OCI-LY7 (cell line): ENCODE data around the gene TAF11L14. TPM values are rescaled to one million over a fixed set of nuclear protein-coding genes. Genes with fewer than 3 reads are reported as not detected.

Source experiments
- BruUV-seq: library from RNA; stranded (reverse); fragments of 400-500 nt; replicated peaks from 2 replicates; lab custom pipeline; 2021; lab: Mats Ljungman, UMichigan
- CTCF ChIA-PET: fragments of 300-600 bp; sonication (Branson Sonifier 250); formaldehyde crosslinking; loops from one replicate; lab custom pipeline; 2022; ENCODE audit warnings: antibody characterized with exemption; ENCODE audit not compliant: unreplicated experiment; lab: Charles Lee
- POLR2A ChIA-PET: fragments of 300-600 bp; sonication (Branson Sonifier 250); formaldehyde crosslinking; loops from one replicate; lab custom pipeline; 2022; ENCODE audit warnings: antibody characterized with exemption; lab: Charles Lee
- DNase-seq: peaks from one replicate; pipeline ENCODE4 v3.0.0-alpha.2; 2015; ENCODE audit warnings: low spot score
- H2AFZ ChIP-seq: fragments of 200-600 bp; sonication (generic), shearing (Covaris generic); 2 replicates; pipeline ENCODE4 v1.6.1; 2014; ENCODE audit warnings: mild to moderate bottlenecking, antibody characterized with exemption, low read length, moderate library complexity
- H3K27ac ChIP-seq: fragments of 200-600 bp; sonication (generic); 2 replicates; pipeline ENCODE4 v1.5.1; 2014; ENCODE audit warnings: mixed run types, low read depth, mild to moderate bottlenecking, moderate library complexity, low read length, inconsistent platforms; ENCODE audit not compliant: poor library complexity, severe bottlenecking
- H3K36me3 ChIP-seq: fragments of 200-600 bp; sonication (generic); 2 replicates; pipeline ENCODE4 v1.6.1; 2014; ENCODE audit warnings: mild to moderate bottlenecking, antibody characterized with exemption, low read length, moderate library complexity, mixed read lengths; ENCODE audit not compliant: insufficient read depth
- H3K4me1 ChIP-seq: fragments of 200-600 bp; sonication (generic); 2 replicates; pipeline ENCODE4 v1.5.1; 2014; ENCODE audit warnings: mild to moderate bottlenecking, low read length; ENCODE audit not compliant: insufficient read depth, poor library complexity, severe bottlenecking
- H3K4me2 ChIP-seq: fragments of 200-600 bp; sonication (generic); 2 replicates; pipeline ENCODE4 v1.6.1; 2014; ENCODE audit warnings: mild to moderate bottlenecking, low read length
- H3K4me3 ChIP-seq: fragments of 200-600 bp; sonication (generic); 2 replicates; pipeline ENCODE4 v1.5.1; 2014; ENCODE audit warnings: mild to moderate bottlenecking, low read depth, low read length; ENCODE audit not compliant: poor library complexity, severe bottlenecking
- H3K79me2 ChIP-seq: fragments of 200-600 bp; sonication (generic); 2 replicates; pipeline ENCODE4 v1.6.1; 2016; ENCODE audit warnings: low read depth, mild to moderate bottlenecking, low read length, moderate library complexity, mixed read lengths; ENCODE audit not compliant: insufficient read depth
- H3K9me2 ChIP-seq: fragments of 200-600 bp; sonication (generic); 2 replicates; pipeline ENCODE4 v1.6.1; 2016; ENCODE audit warnings: mild to moderate bottlenecking, low read length, mixed read lengths; ENCODE audit not compliant: insufficient read depth
- H3K9me3 ChIP-seq: fragments of 200-600 bp; sonication (generic); 2 replicates; pipeline ENCODE4 v1.6.1; 2014; ENCODE audit warnings: mild to moderate bottlenecking, mixed run types, low read length, mixed read lengths
- H4K20me1 ChIP-seq: fragments of 200-600 bp; sonication (generic); 2 replicates; pipeline ENCODE4 v1.6.1; 2014; ENCODE audit warnings: mild to moderate bottlenecking, antibody characterized with exemption, low read length, moderate library complexity, mixed read lengths; ENCODE audit not compliant: insufficient read depth
- CTCF ChIP-seq: fragments of 200-600 bp; sonication (generic); conservative IDR thresholded peaks from 2 replicates; pipeline ENCODE4 v1.5.1; 2014; ENCODE audit warnings: mild to moderate bottlenecking, antibody characterized with exemption, low read length, moderate library complexity, mixed read lengths
- EZH2phosphoT487 ChIP-seq: fragments of 200-600 bp; sonication (generic); IDR thresholded peaks from 2 replicates; pipeline ENCODE4 v1.6.1; 2018; ENCODE audit warnings: low read depth, borderline replicate concordance, mild to moderate bottlenecking, mixed run types, antibody characterized with exemption, low read length, moderate library complexity, mixed read lengths
- intact Hi-C: fragments of 100-400 bp; cut with micrococcal nuclease; formaldehyde crosslinking; loops from one replicate; pipeline ENCODE4 v1.10.0; 2022; ENCODE audit not compliant: unreplicated experiment
- total RNA-seq, 2 experiments: library from RNA; depleted of rRNA in 1 of 2; stranded (reverse); fragments of >200 nt in 1 of 2; shearing (Covaris generic) in 1 of 2; gene quantifications; 2 replicates each; pipeline ENCODE4 v1.2.3, GENCODE V29; 2014 to 2022

Gene TAF11L14
- total RNA-seq, 2 experiments from 2014 or later, result not detected

GRCh38 chr5:17666726-17667235, 32.5 kb downstream of the TAF11L14 start:
- Histone ChIP-seq H3K4me2 (peak overlapping the region; percentile 22; the same call in 1 of the 2 replicates), H3K27ac (peak overlapping the region; percentile 24), H3K36me3 (no peaks in the 10 kb centered on the region), H3K9me2 (no peaks in the 10 kb centered on the region), H3K79me2 (no peaks in the 10 kb centered on the region), H4K20me1 (no peaks in the 10 kb centered on the region), H3K4me1 (peaks cover 22% of the 10 kb centered on the region), H3K4me3 (no peak overlapping the region), H2AFZ (0 out of 2 replicates have a peak overlapping the region, but pooled peaks have one; percentile 5), H3K9me3 (0 out of 2 replicates have a peak, but pooled peaks cover 4% of the 10 kb centered on the region)
- BruUV-seq, result no TSS peak
- TF ChIP-seq CTCF, result no peak
- no peak for TF ChIP-seq EZH2phosphoT487
- peak; percentile 18 for DNase-seq
- ChIA-PET POLR2A (interaction anchor here (0.6 kb wide), 1 partner anchor 9 kb away, joined by 3 read pairs; no protein-coding TSS in a partner anchor), CTCF (no interaction called here)
- intact Hi-C loops, result no loop called here

GRCh38 chr5:17670353-17670752, 36.1 kb downstream of the TAF11L14 start:
- Histone ChIP-seq H3K9me3 (0 out of 2 replicates have a peak, but pooled peaks cover 4% of the 10 kb centered on the region), H3K9me2 (no peaks in the 10 kb centered on the region), H3K27ac (no peak overlapping the region), H3K4me2 (no peak overlapping the region), H2AFZ (no peak overlapping the region), H3K36me3 (no peaks in the 10 kb centered on the region), H4K20me1 (no peaks in the 10 kb centered on the region), H3K4me3 (no peak overlapping the region), H3K79me2 (no peaks in the 10 kb centered on the region), H3K4me1 (peaks cover 22% of the 10 kb centered on the region)
- DNase-seq, result no peak
- BruUV-seq, result no TSS peak
- intact Hi-C loops, result no loop called here
- no peak for TF ChIP-seq CTCF
- no peak for TF ChIP-seq EZH2phosphoT487
- POLR2A ChIA-PET, result no interaction called here
- CTCF ChIA-PET, result no interaction called here

- no peak for DNase-seq
- intact Hi-C loops, result no loop called here
- Histone ChIP-seq H4K20me1 (no peaks in the 10 kb centered on the region), H3K4me3 (no peak overlapping the region), H3K9me2 (no peaks in the 10 kb centered on the region), H2AFZ (no peak overlapping the region), H3K4me1 (no peaks in the 10 kb centered on the region), H3K9me3 (no peaks in the 10 kb centered on the region), H3K27ac (no peak overlapping the region), H3K36me3 (no peaks in the 10 kb centered on the region), H3K79me2 (no peaks in the 10 kb centered on the region), H3K4me2 (no peak overlapping the region)
- ChIA-PET POLR2A (no interaction called here), CTCF (no interaction called here)
- TF ChIP-seq CTCF (no peak), EZH2phosphoT487 (no peak)
- no TSS peak for BruUV-seq
Observed at GRCh38 chr5:17678751-17679324, 44.6 kb downstream of the TAF11L14 start.
